Hepatocyte (in vitro differentiated cells): Measurements from ENCODE around the gene DLX1. TPM values are rescaled to one million over a fixed set of nuclear protein-coding genes. Genes with fewer than 3 reads are reported as not detected.

ENCODE experiments used
- DNase-seq: peaks from one replicate; pipeline ENCODE4 v3.0.0-alpha.2; 2016; ENCODE audit warnings: low spot score
- H2AFZ ChIP-seq: fragments of 200-600 bp; sonication (generic); 2 replicates; pipeline ENCODE4 v1.6.0; 2016; ENCODE audit warnings: antibody characterized with exemption, mild to moderate bottlenecking
- H3K27ac ChIP-seq: fragments of 200-600 bp; sonication (generic); 2 replicates; pipeline ENCODE4 v1.5.1; 2016; ENCODE audit warnings: mild to moderate bottlenecking
- H3K27me3 ChIP-seq: fragments of 200-600 bp; sonication (generic); 2 replicates; pipeline ENCODE4 v1.6.1; 2016
- H3K36me3 ChIP-seq: fragments of 200-600 bp; sonication (generic); replicated peaks from 2 replicates; pipeline ENCODE4 v1.5.1; 2016; ENCODE audit warnings: low read depth; ENCODE audit not compliant: insufficient read depth
- H3K4me1 ChIP-seq: fragments of 200-600 bp; sonication (generic); 2 replicates; pipeline ENCODE4 v1.5.1; 2016; ENCODE audit warnings: mild to moderate bottlenecking, moderate library complexity; ENCODE audit not compliant: insufficient read depth
- H3K4me2 ChIP-seq: fragments of 200-600 bp; sonication (generic); 2 replicates; pipeline ENCODE4 v1.6.0; 2016
- H3K4me3 ChIP-seq: fragments of 200-600 bp; sonication (generic); 2 replicates; pipeline ENCODE4 v1.5.1; 2016; ENCODE audit warnings: mild to moderate bottlenecking
- H3K79me2 ChIP-seq: fragments of 200-600 bp; sonication (generic); 2 replicates; pipeline ENCODE4 v1.6.0; 2017; ENCODE audit warnings: mild to moderate bottlenecking
- H3K9me2 ChIP-seq: fragments of 200-600 bp; sonication (generic); replicated peaks from 2 replicates; pipeline ENCODE4 v1.6.0; 2017; ENCODE audit warnings: mild to moderate bottlenecking; ENCODE audit not compliant: insufficient read depth
- H3K9me3 ChIP-seq: fragments of 200-600 bp; sonication (generic); 2 replicates; pipeline ENCODE4 v1.5.1; 2016; ENCODE audit warnings: low read depth, mild to moderate bottlenecking
- H4K20me1 ChIP-seq: fragments of 200-600 bp; sonication (generic); 2 replicates; pipeline ENCODE4 v1.6.0; 2016; ENCODE audit warnings: mild to moderate bottlenecking; ENCODE audit not compliant: insufficient read depth, poor library complexity, severe bottlenecking
- CTCF ChIP-seq: fragments of 200-600 bp; sonication (generic); IDR thresholded peaks from 2 replicates; pipeline ENCODE4 v1.5.1; 2016; ENCODE audit warnings: antibody characterized with exemption, mild to moderate bottlenecking; ENCODE audit not compliant: poor library complexity
- EZH2 ChIP-seq: fragments of 200-600 bp; sonication (generic); IDR thresholded peaks from 2 replicates; pipeline ENCODE4 v1.6.1; 2016; ENCODE audit warnings: antibody characterized with exemption, mild to moderate bottlenecking, borderline replicate concordance
- EZH2phosphoT487 ChIP-seq: fragments of 200-600 bp; sonication (generic); IDR thresholded peaks from one replicate; pipeline ENCODE4 v1.6.1; 2018; ENCODE audit warnings: antibody characterized with exemption, mild to moderate bottlenecking, low read depth, moderate library complexity; ENCODE audit not compliant: unreplicated experiment, severe bottlenecking
- WGBS: methylation state at CpG from one replicate; pipeline ENCODE4 v1.1.6; 2016; ENCODE audit warnings: low lambda C conversion rate; ENCODE audit errors: missing lambda C conversion rate; 5-methylcytosine and 5-hydroxymethylcytosine counted together
- polyA plus RNA-seq: library from polyadenylated mRNA; unstranded; fragments of >200 nt; fragmentation: Nextera tagmentation; extraction: Ambion mirVana; gene quantifications from 2 replicates; pipeline ENCODE4 v1.2.1, GENCODE V29; 2016
- total RNA-seq: library from RNA; depleted of rRNA; stranded (reverse); fragments of >200 nt; gene quantifications from 2 replicates; pipeline ENCODE4 v1.2.3, GENCODE V29; 2014

The DLX1 gene
- total and polyA plus RNA-seq, 2 experiments from 2014 or later = not detected

- Histone ChIP-seq H3K4me3 (no peak overlapping the region), H3K4me1 (peaks cover 13% of the 10 kb centered on the region), H3K9me2 (no peaks in the 10 kb centered on the region), H3K9me3 (no peaks in the 10 kb centered on the region), H3K27me3 (peaks cover 68% of the 10 kb centered on the region), H3K4me2 (no peak overlapping the region), H3K27ac (no peak overlapping the region), H3K79me2 (no peaks in the 10 kb centered on the region), H4K20me1 (no peaks in the 10 kb centered on the region), H2AFZ (no peak overlapping the region), H3K36me3 (no peaks in the 10 kb centered on the region)
- TF ChIP-seq CTCF (no peak), EZH2 (peak; percentile 57), EZH2phosphoT487 (no peak)
- WGBS = 44% methylated on average over 48 of the region's 51 CpGs
- DNase-seq = no peak
Observed at GRCh38 chr2:172107690-172108586, 22.6 kb downstream of the DLX1 start.

GRCh38 chr2:172108587-172108930 lies 23.3 kb downstream of the DLX1 start:
- H3K27me3 ChIP-seq = peaks cover 66% of the 10 kb centered on the region

GRCh38 chr2:172109256-172109987 lies 24.1 kb downstream of the DLX1 start:
- no peak overlapping the region for H3K4me2 ChIP-seq

More at GRCh38 chr2:172108587-172108930, 23.3 kb downstream of the DLX1 start:
- DNase-seq = no peak
- no peak for TF ChIP-seq CTCF
- TF ChIP-seq EZH2phosphoT487 = no peak
- no peak for TF ChIP-seq EZH2
- Histone ChIP-seq H3K27ac (no peak overlapping the region), H3K4me1 (peaks cover 11% of the 10 kb centered on the region), H3K36me3 (no peaks in the 10 kb centered on the region), H3K9me2 (no peaks in the 10 kb centered on the region), H3K9me3 (no peaks in the 10 kb centered on the region), H3K4me3 (no peak overlapping the region), H2AFZ (no peak overlapping the region), H3K79me2 (no peaks in the 10 kb centered on the region), H4K20me1 (no peaks in the 10 kb centered on the region), H3K4me2 (no peak overlapping the region)
- WGBS = 31% methylated on average over 8 of the region's 8 CpGs

More at GRCh38 chr2:172109256-172109987, 24.1 kb downstream of the DLX1 start:
- Histone ChIP-seq H3K9me2 (no peaks in the 10 kb centered on the region), H3K27ac (no peak overlapping the region), H3K9me3 (no peaks in the 10 kb centered on the region), H3K79me2 (no peaks in the 10 kb centered on the region), H2AFZ (no peak overlapping the region), H3K4me3 (no peak overlapping the region), H3K4me1 (peaks cover 10% of the 10 kb centered on the region), H3K27me3 (peaks cover 57% of the 10 kb centered on the region), H4K20me1 (no peaks in the 10 kb centered on the region), H3K36me3 (no peaks in the 10 kb centered on the region)
- TF ChIP-seq EZH2 (no peak), CTCF (no peak), EZH2phosphoT487 (no peak)
- no peak for DNase-seq
- WGBS = 49% methylated on average over 24 of the region's 29 CpGs
